Measurements from ENCODE around the gene ADAMTS9. TPM values are rescaled to one million over a fixed set of nuclear protein-coding genes. Genes with fewer than 3 reads are reported as not detected.

The ADAMTS9 gene
- total and polyA plus RNA-seq, 2 of the 13 experiments (the other 11 are each of a cell fraction or from before 2014, with no cell fraction given): 0.02 to 0.09 TPM

DNA sequence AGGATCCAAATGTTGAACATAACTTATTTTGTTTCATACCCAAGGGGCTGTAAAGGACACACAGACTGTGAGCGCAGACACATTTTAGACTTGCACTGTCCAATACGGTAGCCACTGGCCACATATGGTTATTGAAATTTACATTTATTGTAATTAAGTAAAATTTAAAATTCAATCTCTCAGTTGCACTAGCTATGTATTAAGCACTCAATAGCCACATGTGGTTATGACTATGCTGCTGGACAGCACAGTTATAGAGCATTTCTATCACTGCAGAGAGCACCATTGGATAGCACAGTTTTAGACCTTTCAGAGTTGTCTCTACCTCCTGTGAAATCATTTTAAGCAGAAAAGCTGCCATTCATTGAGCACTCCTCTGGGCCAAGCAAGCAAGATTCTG lies 204.3 kb downstream of the ADAMTS9 start (continued):
- TF ChIP-seq KLF6 (CRISPR knock-in tag; IDR thresholded peaks at IDR 0.05) (no peak), ZNF878 (CRISPR knock-in tag; IDR thresholded peaks at IDR 0.05) (no peak), TBP (CRISPR knock-in tag; IDR thresholded peaks at IDR 0.05) (no peak), RXRA (CRISPR knock-in tag; IDR thresholded peaks at IDR 0.05) (no peak), ZNF879 (CRISPR knock-in tag; IDR thresholded peaks at IDR 0.05) (no peak), CHCHD3 (CRISPR knock-in tag; IDR thresholded peaks at IDR 0.05) (no peak), NFRKB (IDR thresholded peaks at IDR 0.05) (no peak), ETV5 (CRISPR knock-in tag; IDR thresholded peaks at IDR 0.05; ENCODE audit: borderline replicate concordance) (no peak)
- TF ChIP-seq, protein P1, sequence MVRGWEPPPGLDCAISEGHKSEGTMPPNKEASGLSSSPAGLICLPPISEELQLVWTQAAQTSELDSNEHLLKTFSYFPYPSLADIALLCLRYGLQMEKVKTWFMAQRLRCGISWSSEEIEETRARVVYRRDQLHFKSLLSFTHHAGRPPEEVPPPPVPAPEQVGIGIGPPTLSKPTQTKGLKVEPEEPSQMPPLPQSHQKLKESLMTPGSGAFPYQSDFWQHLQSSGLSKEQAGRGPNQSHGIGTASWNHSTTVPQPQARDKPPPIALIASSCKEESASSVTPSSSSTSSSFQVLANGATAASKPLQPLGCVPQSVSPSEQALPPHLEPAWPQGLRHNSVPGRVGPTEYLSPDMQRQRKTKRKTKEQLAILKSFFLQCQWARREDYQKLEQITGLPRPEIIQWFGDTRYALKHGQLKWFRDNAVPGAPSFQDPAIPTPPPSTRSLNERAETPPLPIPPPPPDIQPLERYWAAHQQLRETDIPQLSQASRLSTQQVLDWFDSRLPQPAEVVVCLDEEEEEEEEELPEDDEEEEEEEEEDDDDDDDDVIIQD (CRISPR knock-in tag; IDR thresholded peaks at IDR 0.05; ENCODE audit: low read depth): no peak

GRCh38 chr3:64475037-64475436 lies 212.8 kb downstream of the ADAMTS9 start:
- ChIA-PET POLR2A (no interaction called here), CTCF (ENCODE audit: low intra/inter-chr PET ratio, low total read pairs) (no interaction called here)
- intact Hi-C loops (cut with micrococcal nuclease; ENCODE audit: unreplicated experiment) (no loop called here), in situ Hi-C loops (cut with HindIII; ENCODE audit: extremely low pct_ligation_motif_present, low pct_unique_long_range_greater_than_20kb) (no loop called here)
- FAIRE-seq: no peak
- Histone ChIP-seq H2AFZ (ENCODE audit: low read length) (no peak overlapping the region), H3K9me3 (ENCODE audit: low read length) (no peaks in the 10 kb centered on the region), H3K79me2 (ENCODE audit: insufficient read depth, low read length) (no peaks in the 10 kb centered on the region), H3K36me3 (replicated peaks in 1 of 2; ENCODE audit: control insufficient read depth in 1 of 2, insufficient read depth in 2 of 2, low read length in 2 of 2) (no peaks in the 10 kb centered on the region), H3K4me2 (ENCODE audit: low read depth, low read length) (no peak overlapping the region), H4K20me1 (ENCODE audit: insufficient read depth, low read length) (no peaks in the 10 kb centered on the region), H3K27me3 (ENCODE audit: control insufficient read depth in 1 of 2, insufficient read depth in 2 of 2, low read length in 2 of 2) (no peaks in the 10 kb centered on the region), H3K4me1 (ENCODE audit: insufficient read depth, low read length) (no peaks in the 10 kb centered on the region), H3K4me3 (replicated peaks in 1 of 3; ENCODE audit: insufficient read depth in 1 of 3, low read depth in 2 of 3, low read length in 3 of 3) (no peak overlapping the region), H3K9ac (ENCODE audit: insufficient read depth, low read depth, low read length) (no peak overlapping the region), H3K27ac (ENCODE audit: extremely low read length, insufficient read depth, low read length) (no peak overlapping the region)
- BruUV-seq (replicated peaks): no TSS peak
- DNase-seq (ENCODE audit: low spot score): no peak
- ATAC-seq: peak; percentile 61
- 80% methylated on average over 1 of the region's 1 CpG for WGBS (ENCODE audit: low lambda C conversion rate)
- TF ChIP-seq NONO (IDR thresholded peaks at IDR 0.05) (no peak), NONO (CRISPR knock-in tag; conservative IDR thresholded peaks at IDR 0.05) (no peak), SKI (IDR thresholded peaks at IDR 0.05; ENCODE audit: partially characterized antibody) (no peak), ZNF605 (CRISPR knock-in tag; IDR thresholded peaks at IDR 0.05) (no peak), ARID2 (CRISPR knock-in tag; IDR thresholded peaks at IDR 0.05; ENCODE audit: borderline replicate concordance) (no peak), ZSCAN25 (CRISPR knock-in tag; IDR thresholded peaks at IDR 0.05) (no peak), FOSL2 (CRISPR knock-in tag; IDR thresholded peaks at IDR 0.05) (no peak), RERE (CRISPR knock-in tag; IDR thresholded peaks at IDR 0.05; ENCODE audit: low read depth) (no peak), GPN1 (CRISPR knock-in tag; IDR thresholded peaks at IDR 0.05; ENCODE audit: borderline replicate concordance) (no peak)
